K562 (cell line): ENCODE results near the gene DNAJC2. TPM values are rescaled to one million over a fixed set of nuclear protein-coding genes. Genes with fewer than 3 reads are reported as not detected.

ENCODE experiments used
- ARNT ChIP-seq, 2 experiments: fragments of 450-650 bp; IDR thresholded peaks; 2 replicates each; pipeline ENCODE4 v1.6.1; 2016; ENCODE audit warnings: mild to moderate bottlenecking in 1 of 2
- CEBPB ChIP-seq: fragments of 450-650 bp; IDR thresholded peaks from 2 replicates; pipeline ENCODE4 v1.6.1; 2016; ENCODE audit warnings: missing genetic modification characterization, missing compliant biosample characterization
- FOXA3 ChIP-seq, 2 experiments: fragments of 450-650 bp in 1 of 2; sonication (generic) in 1 of 2; formaldehyde crosslinking; IDR thresholded peaks in 1 of 2; conservative IDR thresholded peaks in 1 of 2; 2 replicates each; pipeline versions ENCODE4 v1.4.0 to v1.8.0; 2020 to 2022; ENCODE audit warnings: mild to moderate bottlenecking in 2 of 2, missing genetic modification reagents in 1 of 2
- FUS ChIP-seq: fragments of 200-400 bp; formaldehyde crosslinking; optimal IDR thresholded peaks from 2 replicates; pipeline ENCODE3; 2017; ENCODE audit warnings: low read depth, low read length
- GABPB1 ChIP-seq: sonication (generic); formaldehyde crosslinking; IDR thresholded peaks from 2 replicates; pipeline ENCODE4 v1.8.0; 2022; ENCODE audit warnings: mild to moderate bottlenecking, missing genetic modification reagents
- HDAC2 ChIP-seq: fragments of 450-650 bp; IDR thresholded peaks from 2 replicates; pipeline ENCODE4 v1.6.1; 2016; ENCODE audit warnings: mild to moderate bottlenecking
- MECOM ChIP-seq: fragments of 250-450 bp; sonication (Bioruptor Pico); IDR thresholded peaks from 2 replicates; pipeline ENCODE4 v1.8.0; 2022; ENCODE audit warnings: inconsistent platforms
- PCBP1 ChIP-seq: fragments of 200-400 bp; formaldehyde crosslinking; IDR thresholded peaks from 2 replicates; pipeline ENCODE4 v1.6.1; 2018; ENCODE audit warnings: mild to moderate bottlenecking, low read depth, low read length; ENCODE audit not compliant: poor library complexity, severe bottlenecking
- PHF21A ChIP-seq: fragments of 450-650 bp; IDR thresholded peaks from 2 replicates; pipeline ENCODE4 v1.6.1; 2017; ENCODE audit warnings: low read depth, borderline replicate concordance
- RBBP5 ChIP-seq: fragments of 200-600 bp; sonication (generic); IDR thresholded peaks from 2 replicates; pipeline ENCODE4 v1.6.1; 2012; ENCODE audit warnings: borderline replicate concordance, mild to moderate bottlenecking, low read length, control low read depth, inconsistent platforms; ENCODE audit not compliant: insufficient read depth, poor library complexity, severe bottlenecking
- RCOR1 ChIP-seq, 2 experiments: IDR thresholded peaks; 2 replicates each; pipeline ENCODE4 v1.6.1; 2012; ENCODE audit warnings: low read depth in 2 of 2, low read length in 2 of 2, borderline replicate concordance in 1 of 2, improper control_type of control experiment in 1 of 2
- SETDB1 ChIP-seq: IDR thresholded peaks from one replicate; pipeline ENCODE4 v1.6.1; 2012; ENCODE audit warnings: low read length, control low read depth, inconsistent platforms
- TAF1 ChIP-seq: IDR thresholded peaks from 2 replicates; pipeline ENCODE4 v1.6.1; 2011; ENCODE audit warnings: mild to moderate bottlenecking, low read length, moderate library complexity; ENCODE audit not compliant: insufficient read depth, control insufficient read depth, severe bottlenecking; ENCODE audit errors: extremely low read depth
- YY1 ChIP-seq, 3 experiments: IDR thresholded peaks; 2 replicates each; pipeline ENCODE4 v1.6.1; 2011; ENCODE audit warnings: low read length in 2 of 3, mild to moderate bottlenecking in 2 of 3, moderate library complexity in 2 of 3, borderline replicate concordance in 1 of 3, control low read depth in 1 of 3, low read depth in 1 of 3; ENCODE audit not compliant: insufficient read depth in 3 of 3, insufficient replicate concordance in 2 of 3, control insufficient read depth in 1 of 3, insufficient read length in 1 of 3; ENCODE audit errors: extremely low read depth in 1 of 3
- ZNF165 ChIP-seq: fragments of 250-450 bp; sonication (Bioruptor Pico); IDR thresholded peaks from 2 replicates; pipeline ENCODE4 v1.4.0; 2020; ENCODE audit warnings: borderline replicate concordance
- ZNF592 ChIP-seq: fragments of 450-650 bp; IDR thresholded peaks from 2 replicates; pipeline ENCODE4 v1.6.1; 2017; ENCODE audit warnings: antibody characterized with exemption, mild to moderate bottlenecking
- ZNF764 ChIP-seq: fragments of 250-450 bp; sonication (Bioruptor Pico); IDR thresholded peaks from 2 replicates; pipeline ENCODE4 v1.4.0; 2020; ENCODE audit warnings: low read depth, mild to moderate bottlenecking, moderate library complexity
- polyA plus RNA-seq, 8 experiments: library from polyadenylated mRNA; depleted of rRNA in 4 of 8; stranded (reverse) in 5 of 8; unstranded in 3 of 8; fragments of >200 nt; fragmentation: Nextera tagmentation in 2 of 8; fragmentation: Illumina TruSeq in 1 of 8; extraction: Ambion mirVana in 2 of 8; extraction: Trizol in 1 of 8; gene quantifications; 2 replicates each; pipeline versions ENCODE4 v1.2.1 to v1.2.3, GENCODE V29; 2011 to 2014; ENCODE audit warnings: inconsistent platforms in 1 of 8, missing spikeins in 1 of 8
- total RNA-seq, 7 experiments: library from RNA; depleted of rRNA in 6 of 7; stranded (reverse); fragments of >200 nt in 6 of 7; fragmentation: Illumina TruSeq in 2 of 7; extraction: Trizol in 2 of 7; gene quantifications; 2 replicates each; pipeline versions ENCODE4 v1.2.1 to v1.2.3, GENCODE V29; 2011 to 2021; ENCODE audit warnings: low replicate concordance in 1 of 7
- TF ChIP-seq, protein P1 (sequence below), 2 experiments: fragments of 250-450 bp in 1 of 2; fragments of 450-650 bp in 1 of 2; sonication (Bioruptor Pico) in 1 of 2; IDR thresholded peaks; 2 replicates each; pipeline versions ENCODE4 v1.6.1 to v1.8.0; 2016 to 2021; ENCODE audit warnings: mild to moderate bottlenecking in 2 of 2, moderate library complexity in 2 of 2, missing compliant biosample characterization in 1 of 2, missing genetic modification characterization in 1 of 2

Gene DNAJC2
- total and polyA plus RNA-seq, 9 of the 15 experiments (the other 6 are each of a cell fraction or from before 2014, with no cell fraction given), result 40.2 to 157 (median 92.1) TPM

DNA sequence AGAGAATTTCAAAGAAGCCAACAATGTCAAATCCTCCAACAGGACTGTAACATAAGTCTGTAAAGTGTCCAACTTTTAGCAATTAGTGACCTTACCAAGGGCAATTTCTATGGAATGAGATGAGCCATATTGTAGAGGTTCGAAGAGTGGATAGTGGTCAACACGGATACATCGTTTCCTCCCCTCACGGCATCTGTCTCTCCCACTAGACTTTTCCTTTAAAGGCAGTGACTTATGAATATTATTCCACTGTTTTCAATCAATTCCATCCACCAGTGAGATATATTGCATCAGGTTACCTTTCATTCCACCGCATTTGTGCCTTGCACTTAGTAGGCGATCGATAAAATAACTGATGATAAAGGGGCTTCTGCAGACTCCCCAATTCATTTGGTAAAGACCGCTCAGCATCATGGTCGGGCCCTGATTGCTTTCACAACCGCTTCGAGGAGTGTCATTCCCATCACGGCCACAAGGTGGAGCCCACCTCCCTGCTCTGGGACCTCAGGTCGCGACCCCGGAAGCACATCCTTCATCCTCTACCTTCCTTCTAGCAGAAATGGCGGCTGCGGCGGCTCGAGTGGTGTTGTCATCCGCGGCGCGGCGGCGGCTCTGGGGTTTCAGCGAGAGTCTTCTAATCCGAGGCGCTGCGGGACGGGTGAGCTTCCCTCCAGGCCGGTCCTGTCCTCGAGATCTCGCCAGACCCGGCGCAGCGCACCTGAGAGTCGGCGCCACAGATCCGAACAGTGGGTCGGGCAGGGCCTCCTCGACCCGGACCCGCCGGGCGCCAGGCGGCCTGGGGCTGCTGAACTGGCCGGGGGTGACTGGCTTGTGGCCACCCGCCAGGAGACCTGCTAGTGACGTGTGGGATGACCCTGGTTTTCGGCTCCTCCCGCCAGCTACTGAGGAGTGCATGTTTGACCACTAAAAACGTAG is 47.4 kb downstream of the DNAJC2 start, which contains the start of gene PMPCB (continued):
- TF ChIP-seq, protein P1, sequence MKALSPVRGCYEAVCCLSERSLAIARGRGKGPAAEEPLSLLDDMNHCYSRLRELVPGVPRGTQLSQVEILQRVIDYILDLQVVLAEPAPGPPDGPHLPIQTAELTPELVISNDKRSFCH (CRISPR knock-in tag; IDR thresholded peaks at IDR 0.05), result no peak
- TF ChIP-seq, protein P1 (tag; IDR thresholded peaks at IDR 0.05), result peak; percentile 67
- TF ChIP-seq FOXA3 (CRISPR knock-in tag; conservative IDR thresholded peaks at IDR 0.05 in 1 of 2, IDR thresholded peaks at IDR 0.05 in 1 of 2) (no peak), TAF1 (peak; percentile 93), PHF21A (peak; percentile 57; the same call in 1 of the 2 replicates), YY1 (IDR thresholded peaks at IDR 0.05; ENCODE audit: borderline replicate concordance in 1 of 3, control insufficient read depth in 1 of 3, extremely low read depth in 1 of 3, insufficient read depth in 3 of 3, insufficient read length in 1 of 3, insufficient replicate concordance in 2 of 3, low read depth in 1 of 3, low read length in 2 of 3) (peak; percentile 84 to 97 (median 95)), HDAC2 (peak; percentile 79), RBBP5 (peak; percentile 99), GABPB1 (CRISPR knock-in tag) (peak; percentile 99), PCBP1 (peak; percentile 74), ZNF165 (CRISPR knock-in tag) (peak; percentile 35; the same call in 1 of the 2 replicates), ZNF764 (CRISPR knock-in tag) (no peak), ZNF592 (0 out of 2 replicates have a peak, but pooled peaks have one; percentile 44), ARNT (IDR thresholded peaks at IDR 0.05) (peak in 1 of 2 experiments; percentile 76; a peak in 1 of 4 replicates), SETDB1 (no peak), FUS (no peak), MECOM (peak; percentile 48; the same call in 1 of the 2 replicates), RCOR1 (IDR thresholded peaks at IDR 0.05; ENCODE audit: borderline replicate concordance in 1 of 2, low read depth in 2 of 2, low read length in 2 of 2) (peak; percentile 29 to 95; a peak in 3 of 4 replicates), CEBPB (tag) (peak; percentile 93)
